AG08396 (cell line): ENCODE results near the gene NPAS3.

Source experiments
- DNase-seq: peaks from one replicate; pipeline ENCODE4 v3.0.0; 2012; ENCODE audit warnings: low spot score, mixed read lengths

The NPAS3 gene

DNA sequence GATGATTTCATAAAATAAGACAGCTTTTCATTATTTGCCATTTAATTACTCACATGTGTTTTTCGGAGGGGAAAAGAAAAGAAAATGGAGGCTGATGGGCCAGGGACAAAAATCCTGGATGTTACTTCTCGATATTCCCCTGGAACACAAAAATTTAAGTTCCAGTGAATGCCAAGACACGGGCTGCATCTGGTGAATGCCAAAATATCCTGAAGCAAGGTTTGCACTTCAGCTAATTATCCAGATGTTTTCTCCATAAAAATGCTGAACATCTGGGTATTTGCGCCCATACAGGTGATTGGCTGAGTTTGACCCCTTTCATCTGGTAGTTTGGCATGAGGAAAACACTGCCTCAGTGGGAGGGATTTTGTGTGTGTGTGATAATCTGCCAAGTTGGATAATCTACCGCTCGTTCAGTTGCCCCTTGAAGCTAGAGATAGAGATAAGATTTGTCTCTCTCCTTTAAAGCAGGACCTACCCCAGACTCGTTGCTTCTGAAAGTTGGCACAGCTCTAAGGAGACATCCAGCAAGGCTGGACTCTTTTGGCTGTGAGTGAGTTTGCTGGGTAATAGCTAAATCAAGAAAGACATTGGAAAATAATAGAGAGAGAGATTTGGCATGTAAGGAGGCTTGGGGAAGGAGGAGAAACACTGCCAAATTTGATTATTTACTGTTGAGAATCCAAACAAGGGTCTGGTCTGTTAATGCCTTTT lies 622.2 kb downstream of the NPAS3 start:
- no peak for DNase-seq

DNA sequence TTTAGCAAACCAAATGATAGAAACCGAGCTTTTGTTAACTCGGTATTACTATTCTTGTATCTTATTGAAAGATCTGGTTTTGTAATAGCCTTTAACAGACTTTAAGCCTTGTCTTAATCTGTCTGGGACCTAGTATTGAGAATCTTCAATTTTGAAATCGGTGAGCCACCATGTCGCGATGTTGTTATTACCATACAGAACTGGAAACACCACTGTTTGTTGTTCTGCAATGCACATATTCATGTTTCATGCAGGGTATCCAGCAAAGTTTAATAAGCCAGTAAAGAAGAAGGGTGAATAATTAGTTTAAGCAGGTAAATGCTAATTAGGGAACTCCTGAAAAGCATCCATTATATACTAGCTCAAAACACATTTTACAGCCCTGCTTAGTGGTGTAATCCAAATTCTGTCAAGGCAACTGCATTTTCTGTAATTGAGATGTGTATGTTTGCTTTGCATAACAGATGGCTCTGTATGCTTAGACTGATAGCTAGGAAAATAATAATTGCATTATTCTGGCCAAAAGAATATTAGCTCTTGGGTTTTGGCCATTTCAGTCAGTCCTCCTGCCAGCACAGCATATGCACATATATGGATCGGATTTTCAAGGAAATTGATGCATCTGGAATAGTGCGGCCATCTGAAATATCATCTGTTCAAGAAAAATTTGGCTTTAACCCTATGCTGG lies 623.0 kb downstream of the NPAS3 start:
- no peak for DNase-seq

DNA sequence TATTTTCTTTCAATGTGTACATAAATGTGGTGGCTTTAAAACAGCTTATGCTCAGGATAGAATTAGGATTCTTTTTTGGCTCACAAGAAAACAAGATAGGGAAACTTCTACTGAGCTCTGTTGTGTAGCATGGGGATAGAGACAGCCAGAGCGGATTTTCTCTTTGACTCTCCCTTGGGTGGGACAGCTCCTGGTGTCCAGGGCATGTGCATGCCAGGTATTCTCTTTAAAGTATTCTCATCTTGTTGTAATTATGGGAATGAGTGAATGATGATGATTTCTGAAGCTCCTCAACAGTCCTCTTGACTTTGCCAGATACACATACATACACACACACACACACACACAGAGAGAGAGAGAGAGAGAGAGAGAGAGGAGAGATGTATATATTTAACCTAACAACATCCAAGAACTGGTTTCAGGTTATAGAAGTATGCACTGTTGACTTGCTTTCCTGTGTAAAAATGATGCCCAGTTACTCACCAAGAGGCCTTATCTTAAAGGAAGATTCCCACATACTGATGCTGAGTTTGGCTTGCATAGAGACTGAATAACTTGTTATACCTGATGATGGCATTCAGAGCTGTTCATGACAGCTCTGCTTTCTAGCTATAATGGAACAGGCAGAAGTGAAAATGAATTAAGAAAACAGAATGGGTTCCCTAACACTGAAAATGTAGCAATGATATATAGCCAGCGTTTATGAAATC lies 624.7 kb downstream of the NPAS3 start:
- DNase-seq = no peak

GRCh38 chr14:33563901-33564197 lies 625.2 kb downstream of the NPAS3 start:
- no peak for DNase-seq

DNA sequence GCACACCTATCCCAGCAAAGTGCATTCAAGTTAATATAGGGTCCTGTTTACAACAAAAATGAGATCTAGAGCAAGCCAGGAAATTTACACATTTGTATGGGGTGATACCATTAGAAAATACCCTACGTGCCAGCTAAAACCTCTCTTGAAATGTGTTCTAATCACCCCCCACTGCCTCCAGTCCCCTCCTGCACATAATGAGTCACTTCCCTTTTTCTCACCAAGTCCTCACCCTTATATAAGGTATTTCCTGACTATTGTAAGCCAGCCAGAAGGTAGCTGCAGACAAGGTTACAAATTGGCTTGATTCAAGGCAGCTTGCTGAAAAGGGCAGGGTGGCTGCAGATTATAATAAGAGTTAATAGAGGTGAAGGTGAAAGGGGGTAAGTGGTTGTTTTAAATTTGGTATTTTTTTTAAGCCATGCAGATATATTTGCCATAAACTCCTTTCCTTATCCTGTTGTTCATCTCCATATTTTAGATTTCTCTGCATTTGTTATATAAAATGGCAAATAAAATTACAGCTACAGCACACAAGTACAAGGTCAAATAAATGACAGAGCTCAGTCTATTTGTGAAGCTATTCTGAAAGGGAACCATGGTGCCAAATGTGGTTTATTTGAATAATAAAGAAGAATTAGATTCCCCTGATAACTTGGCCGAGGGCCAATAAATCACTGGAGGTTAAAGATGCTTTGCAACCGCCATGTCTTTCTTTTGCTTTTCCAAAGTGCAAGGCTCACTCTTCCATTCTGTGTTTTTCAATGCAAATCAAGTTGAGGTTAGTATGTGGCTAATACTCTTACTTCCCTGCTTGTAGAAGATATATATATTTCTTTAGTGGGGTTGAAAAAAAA lies 626.3 kb downstream of the NPAS3 start:
- DNase-seq = no peak

DNA sequence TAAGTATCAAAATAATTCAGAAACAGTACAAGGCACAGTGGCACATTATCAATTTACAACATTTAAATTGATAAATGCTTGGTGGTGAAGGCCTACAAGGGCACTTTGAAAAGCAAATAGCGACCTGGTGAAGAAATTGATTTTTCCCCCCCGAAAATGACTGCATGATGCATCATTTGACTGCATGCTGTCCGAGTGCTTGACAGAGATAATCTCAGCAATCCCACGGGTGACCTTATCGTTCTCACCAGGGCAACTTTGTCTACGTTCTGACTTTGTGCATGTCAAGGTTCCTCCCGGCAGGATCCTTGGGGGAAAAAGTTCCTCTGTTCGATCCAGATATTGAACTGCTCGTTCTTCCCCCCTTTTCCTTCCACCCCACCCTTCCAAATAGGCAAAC lies 627.4 kb downstream of the NPAS3 start:
- no peak for DNase-seq

DNA sequence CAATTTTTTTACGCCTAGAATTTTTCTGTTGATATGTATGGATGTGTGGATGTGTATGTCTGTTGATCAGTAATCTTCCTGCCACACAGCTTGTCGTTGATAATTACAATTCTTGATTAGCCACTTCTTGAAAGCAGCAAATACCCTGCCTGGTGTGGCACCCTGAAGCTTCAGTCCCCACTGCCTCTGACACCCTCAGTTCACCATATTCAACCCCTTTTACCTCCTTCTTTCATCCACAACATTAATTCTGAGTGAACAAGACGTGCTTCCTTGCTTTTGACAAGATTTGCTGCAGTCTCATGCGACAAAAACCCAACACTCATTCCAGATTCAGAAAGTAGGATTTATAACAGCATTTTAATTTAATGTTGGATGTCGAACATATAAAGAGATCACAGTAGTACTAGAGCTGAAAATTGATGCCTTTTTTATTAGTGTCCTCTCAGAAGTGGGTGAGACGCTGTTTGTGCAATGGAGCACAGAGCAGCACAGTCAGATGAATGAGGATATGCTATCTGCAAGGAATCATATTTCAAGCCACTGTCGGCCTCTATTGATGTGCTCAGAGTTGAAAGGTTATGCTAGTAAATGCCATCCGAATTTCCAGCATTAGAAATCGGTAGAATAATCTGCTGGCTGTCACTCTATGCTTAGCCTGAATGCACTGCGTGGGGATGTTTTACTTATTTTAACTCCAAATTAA lies 628.5 kb downstream of the NPAS3 start:
- no peak for DNase-seq

DNA sequence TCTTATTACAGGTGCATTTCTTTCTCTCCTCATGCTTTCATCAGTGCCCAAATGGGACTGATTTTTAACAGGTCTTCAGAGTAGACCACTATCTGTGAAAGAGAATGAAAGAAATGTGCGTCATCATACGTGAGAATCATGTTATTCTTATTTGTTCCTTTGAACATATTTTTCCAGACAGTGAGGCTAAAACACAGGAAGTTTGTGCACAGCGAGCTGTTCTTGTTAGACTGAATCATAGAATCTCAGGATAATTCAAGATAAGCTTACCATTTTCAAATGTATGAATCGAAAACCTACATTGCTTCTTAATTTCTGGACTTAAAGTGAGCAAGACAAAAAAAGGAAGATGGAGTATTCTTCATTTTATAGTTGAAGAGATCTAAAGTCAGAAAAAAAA lies 629.1 kb downstream of the NPAS3 start:
- DNase-seq = no peak

DNA sequence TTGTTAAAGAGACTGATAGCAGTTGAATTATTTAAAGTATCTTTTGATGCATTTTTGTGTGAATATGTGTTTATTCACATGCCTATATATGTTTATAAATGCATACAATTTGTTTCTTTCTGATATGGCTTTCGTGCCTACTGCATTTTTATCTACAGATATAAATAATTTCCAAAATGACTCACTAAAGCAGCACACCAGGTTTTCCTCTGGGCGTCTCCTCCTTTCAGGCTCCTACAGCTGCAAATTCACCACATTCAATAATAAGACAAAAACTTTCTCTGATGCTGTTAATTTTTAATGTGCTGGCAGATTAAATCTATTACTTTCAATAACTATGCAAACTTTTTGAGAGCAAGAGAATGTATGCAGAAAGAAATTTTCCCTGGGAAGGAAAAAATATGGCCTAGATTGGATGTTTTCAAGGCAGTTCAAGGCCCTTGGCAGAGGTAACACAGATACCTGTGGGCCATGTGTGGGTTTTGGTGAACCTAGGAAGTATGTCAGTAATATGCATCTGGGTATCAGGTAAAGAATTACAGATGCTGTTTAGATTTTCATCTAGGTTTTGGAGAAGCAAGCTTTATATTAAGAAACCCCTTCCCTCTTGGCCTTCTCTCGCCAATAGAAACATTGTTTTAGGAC lies 630.4 kb downstream of the NPAS3 start:
- no peak for DNase-seq

- DNase-seq = no peak
These were observed 631.4 kb downstream of the NPAS3 start for GRCh38 chr14:33569821-33570687.

DNA sequence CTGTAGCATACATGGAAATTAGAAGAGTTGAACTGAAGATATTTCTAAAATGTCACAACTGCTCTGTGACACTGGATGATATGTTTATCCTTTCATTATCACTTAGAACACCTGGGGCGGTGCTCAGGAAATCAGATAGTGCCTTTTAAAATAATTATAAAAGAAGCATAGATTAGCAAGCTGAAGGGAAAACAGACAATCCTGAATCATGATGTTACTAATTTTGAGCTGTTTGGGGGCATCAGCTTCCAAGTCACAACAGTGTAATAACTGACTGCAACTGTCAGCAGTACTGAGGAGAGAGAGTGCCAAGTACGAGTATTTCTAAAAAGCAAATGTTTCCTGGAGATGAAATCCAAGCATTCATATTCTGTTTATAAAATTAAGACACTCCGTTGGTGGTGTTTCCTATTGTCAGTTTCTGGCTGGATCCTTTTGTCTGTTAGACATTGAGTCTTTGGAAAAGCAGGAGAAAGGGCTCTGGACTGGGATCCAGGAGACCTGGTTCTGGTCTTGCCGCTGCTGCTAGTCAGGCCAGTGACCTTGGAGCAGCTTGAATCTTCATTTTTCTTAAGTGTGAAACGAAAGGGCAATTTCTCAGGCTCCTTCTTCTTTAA lies 632.1 kb downstream of the NPAS3 start:
- DNase-seq = no peak

- DNase-seq = no peak
These were observed 634.7 kb downstream of the NPAS3 start for GRCh38 chr14:33573301-33573880.

DNA sequence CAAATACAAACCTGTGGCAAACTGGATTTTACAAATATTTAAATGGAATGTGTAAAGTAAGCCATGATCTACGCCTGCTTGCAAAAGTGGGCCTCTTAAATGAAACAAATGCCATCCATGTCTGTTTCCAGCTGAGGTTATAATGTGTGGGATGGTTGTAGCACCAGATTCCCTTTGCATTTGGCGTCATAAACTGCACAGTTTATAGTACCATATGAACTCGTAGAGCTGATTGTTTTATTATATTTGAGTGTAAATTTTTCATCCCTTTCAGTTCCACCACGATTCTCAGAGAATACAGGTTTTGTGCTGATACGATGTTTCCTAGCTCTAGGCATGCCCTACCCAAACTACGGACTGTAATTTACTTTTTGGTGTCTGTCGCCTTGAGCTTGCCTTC lies 637.3 kb downstream of the NPAS3 start:
- DNase-seq = no peak

DNA sequence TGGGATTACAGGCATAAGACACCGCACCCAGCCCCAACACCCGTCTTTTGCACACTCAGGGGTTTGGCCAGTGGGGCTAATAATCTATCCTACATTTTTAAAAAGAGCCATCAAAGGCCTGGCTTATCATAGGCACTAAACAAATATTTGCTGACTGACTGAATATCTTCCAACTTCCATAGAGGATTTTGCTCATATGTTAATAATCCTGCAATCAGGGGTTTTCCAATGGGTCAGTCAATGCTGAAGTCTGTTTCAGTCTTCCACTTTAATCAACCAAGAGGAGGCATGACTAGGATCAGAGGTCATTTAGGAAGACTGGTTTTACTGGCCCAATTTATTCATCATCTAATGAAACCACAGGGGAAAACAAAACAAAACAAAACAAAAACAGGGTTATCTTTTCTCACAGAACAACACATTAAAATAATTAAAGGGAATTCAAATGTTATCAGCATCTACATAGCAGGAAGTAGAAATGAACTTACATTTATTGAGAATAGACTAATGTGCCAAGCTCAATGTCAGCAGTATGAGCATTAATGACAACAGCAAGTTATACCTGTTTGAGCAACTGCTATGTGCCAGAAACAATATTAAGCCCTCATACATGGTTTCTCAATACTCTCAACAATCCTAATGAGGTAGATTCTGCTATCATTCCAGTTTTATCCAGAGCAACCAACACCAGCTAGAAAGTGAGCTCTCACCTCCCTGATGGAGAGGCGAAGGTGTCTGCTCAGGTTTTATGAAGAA lies 640.0 kb downstream of the NPAS3 start:
- DNase-seq = no peak

- no peak for DNase-seq
These were observed 641.6 kb downstream of the NPAS3 start for GRCh38 chr14:33580231-33580749.

- no peak for DNase-seq
These were observed 642.2 kb downstream of the NPAS3 start for GRCh38 chr14:33580841-33581240.

GRCh38 chr14:33584697-33585096 lies 646.0 kb downstream of the NPAS3 start:
- DNase-seq = no peak

GRCh38 chr14:33586806-33587205 lies 648.1 kb downstream of the NPAS3 start:
- no peak for DNase-seq

GRCh38 chr14:33587791-33588190 lies 649.1 kb downstream of the NPAS3 start:
- no peak for DNase-seq
